NCI-H146 treated with DMSO at 0.1 percent for 48 hours (cell line): ENCODE measurements around the gene CTTNBP2.

Source experiments
- DNase-seq: peaks from one replicate; lab custom pipeline; 2025; ENCODE audit not compliant: unreplicated experiment; lab: John Stamatoyannopoulos, UW

CTTNBP2 gene

GRCh38 chr7:117871401-117871777 is 1.9 kb downstream of the CTTNBP2 start:
- no peak for DNase-seq

- DNase-seq: no peak
These were observed 2.7 kb downstream of the CTTNBP2 start for GRCh38 chr7:117870448-117871130.

- no peak for DNase-seq
These were observed 3.9 kb downstream of the CTTNBP2 start for GRCh38 chr7:117869374-117869773.

- DNase-seq: no peak
These were observed 9.6 kb downstream of the CTTNBP2 start for GRCh38 chr7:117863618-117864017.

- DNase-seq: no peak
These were observed 10.9 kb downstream of the CTTNBP2 start for GRCh38 chr7:117862378-117862777.

GRCh38 chr7:117859246-117859812 is 13.9 kb downstream of the CTTNBP2 start:
- no peak for DNase-seq

- DNase-seq: no peak
These were observed 14.5 kb downstream of the CTTNBP2 start for GRCh38 chr7:117858712-117859111.

GRCh38 chr7:117857718-117858117 is 15.5 kb downstream of the CTTNBP2 start:
- no peak for DNase-seq

- no peak for DNase-seq
These were observed 17.0 kb downstream of the CTTNBP2 start for GRCh38 chr7:117856196-117856595.

GRCh38 chr7:117854186-117854585 is 19.1 kb downstream of the CTTNBP2 start:
- DNase-seq: no peak

- DNase-seq: no peak
These were observed 24.3 kb downstream of the CTTNBP2 start for GRCh38 chr7:117848941-117849340.

- DNase-seq: no peak
These were observed 28.6 kb downstream of the CTTNBP2 start for GRCh38 chr7:117844678-117845077.

GRCh38 chr7:117841611-117842010 is 31.6 kb downstream of the CTTNBP2 start:
- no peak for DNase-seq

GRCh38 chr7:117841011-117841410 is 32.2 kb downstream of the CTTNBP2 start:
- DNase-seq: no peak

- DNase-seq: no peak
These were observed 33.7 kb downstream of the CTTNBP2 start for GRCh38 chr7:117839507-117839906.

- DNase-seq: no peak
These were observed 35.4 kb downstream of the CTTNBP2 start for GRCh38 chr7:117837841-117838240.

GRCh38 chr7:117835016-117835664 is 38.1 kb downstream of the CTTNBP2 start:
- DNase-seq: no peak

GRCh38 chr7:117830422-117830954 is 42.8 kb downstream of the CTTNBP2 start:
- DNase-seq: no peak

GRCh38 chr7:117829450-117830117 is 43.7 kb downstream of the CTTNBP2 start:
- DNase-seq: no peak

- no peak for DNase-seq
These were observed 44.4 kb downstream of the CTTNBP2 start for GRCh38 chr7:117828825-117829224.

- DNase-seq: no peak
These were observed 45.4 kb downstream of the CTTNBP2 start for GRCh38 chr7:117827862-117828261.

- DNase-seq: no peak
These were observed 48.1 kb downstream of the CTTNBP2 start for GRCh38 chr7:117825132-117825531.
